SKM-1 (cell line): ENCODE results near the gene HYDIN.
"Not testable (repeated sequence)": the region's sequence is repeated elsewhere in the genome, so short reads cannot be mapped to it uniquely, and the experiment has no call there.

ENCODE experiments used
- DNase-seq: peaks from one replicate; lab custom pipeline; 2025; ENCODE audit not compliant: unreplicated experiment; lab: John Stamatoyannopoulos, UW

HYDIN gene

DNA sequence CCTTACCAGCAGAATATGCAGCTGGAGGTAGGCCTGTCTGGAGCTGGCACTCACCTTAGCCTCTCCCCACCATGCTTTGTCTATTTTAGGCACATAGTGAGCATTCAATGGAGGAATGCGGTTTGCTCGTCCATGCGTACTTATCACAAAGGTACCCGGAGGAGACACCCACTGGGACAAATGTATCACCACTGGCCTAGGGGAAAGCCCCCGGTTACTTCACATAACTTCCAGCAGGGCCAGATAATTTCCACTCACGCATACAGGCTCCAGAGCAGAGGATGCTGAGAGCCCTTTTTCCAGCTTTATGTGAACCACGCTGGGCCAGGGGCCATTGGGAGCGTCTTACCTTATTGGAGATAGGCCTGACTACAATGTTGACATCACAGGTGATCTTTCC lies 348.2 kb downstream of the HYDIN start:
- DNase-seq = not testable (repeated sequence)

DNA sequence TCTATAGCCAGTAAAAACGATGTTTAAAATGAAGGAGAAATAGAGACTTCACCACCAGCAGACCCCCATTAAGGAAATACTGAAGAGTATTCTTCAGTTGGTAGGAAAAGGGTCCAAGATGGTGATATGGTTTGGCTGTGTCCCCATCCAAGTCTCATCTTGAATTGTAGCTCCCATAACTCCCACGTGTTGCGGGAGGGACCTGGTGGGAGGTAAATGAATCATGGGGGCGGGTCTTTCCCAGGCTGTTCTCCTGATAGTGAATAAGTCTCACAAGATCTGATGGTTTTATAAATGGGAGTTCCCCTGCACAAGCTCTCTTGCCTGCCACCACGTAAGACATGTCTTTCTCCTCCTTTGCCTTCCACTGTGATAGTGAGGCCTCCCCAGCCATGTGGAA lies 352.6 kb downstream of the HYDIN start:
- not testable (repeated sequence) for DNase-seq

DNA sequence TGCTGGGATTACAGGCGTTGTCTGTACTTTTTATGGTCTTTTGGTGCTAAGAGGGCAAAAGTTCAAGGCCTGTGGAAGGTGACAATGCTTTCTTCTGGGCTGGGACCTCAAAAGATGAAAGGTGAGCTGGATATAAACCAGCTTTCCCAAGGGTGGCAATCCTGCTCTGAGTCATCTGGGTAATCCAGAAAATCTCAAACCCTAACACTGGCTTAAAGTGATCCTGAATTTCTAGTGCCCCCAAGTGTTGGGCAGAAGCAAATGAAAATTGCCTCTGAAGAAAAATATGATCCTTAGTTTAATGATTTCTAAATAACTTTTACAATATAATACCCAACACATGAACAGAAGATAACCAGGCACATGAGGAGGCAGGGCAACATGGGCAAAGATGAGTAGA lies 354.1 kb downstream of the HYDIN start:
- not testable (repeated sequence) for DNase-seq

DNA sequence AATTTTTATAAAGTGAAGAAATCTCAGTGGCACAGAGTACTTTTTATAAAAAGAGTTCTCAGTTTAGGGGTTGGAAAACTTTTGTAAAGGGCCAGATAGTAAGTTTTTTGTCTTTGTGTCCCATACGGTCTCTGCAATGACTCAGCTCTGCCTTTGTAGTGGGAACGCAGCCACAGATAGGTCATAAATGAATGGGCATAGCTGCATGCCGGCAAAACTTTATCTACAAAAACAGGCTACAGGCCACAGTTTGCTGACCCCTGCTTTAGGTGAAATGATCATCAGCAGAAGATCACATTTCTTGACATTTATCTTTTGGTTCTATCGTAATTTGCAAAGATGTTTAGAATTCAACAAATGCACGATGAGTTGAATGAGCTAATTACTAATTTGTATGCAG lies 365.8 kb downstream of the HYDIN start:
- not testable (repeated sequence) for DNase-seq

DNA sequence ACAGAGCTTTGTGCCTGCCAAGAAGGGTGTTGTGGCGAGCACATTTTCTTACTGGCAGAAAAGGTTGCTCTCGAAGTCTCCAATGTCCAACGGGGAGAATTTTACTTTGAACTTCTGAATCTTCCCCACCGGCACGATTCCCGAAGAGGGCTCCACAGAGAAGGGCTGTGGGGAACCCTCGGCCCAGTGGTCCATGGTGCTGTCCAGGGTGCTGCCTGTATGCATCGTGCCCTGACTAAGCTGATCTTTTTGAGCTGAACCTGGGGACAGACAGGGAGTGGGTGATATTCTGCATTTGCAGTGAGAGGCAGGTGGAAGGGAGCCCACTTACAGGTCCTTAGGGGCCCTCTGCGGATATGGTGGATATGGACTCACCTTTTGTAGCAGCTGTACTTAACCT lies 368.5 kb downstream of the HYDIN start:
- not testable (repeated sequence) for DNase-seq

DNA sequence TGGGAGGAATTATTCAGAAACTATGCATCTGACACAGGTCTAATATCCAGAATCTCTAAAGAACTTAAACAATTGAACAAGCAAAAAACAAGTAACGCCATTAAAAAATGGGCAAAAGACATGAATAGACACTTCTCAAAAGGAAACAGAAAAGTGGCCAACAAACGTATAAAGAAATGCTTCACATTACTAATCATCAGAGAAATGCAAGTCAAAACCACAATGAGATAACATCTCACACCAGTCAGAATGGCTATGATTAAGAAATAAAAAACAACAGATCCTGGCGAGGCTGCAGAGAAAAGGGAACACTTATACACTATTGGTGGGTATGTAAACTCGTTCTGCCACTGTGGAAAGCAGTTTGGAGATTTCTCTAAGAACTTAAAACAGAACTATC lies 379.2 kb downstream of the HYDIN start:
- not testable (repeated sequence) for DNase-seq

DNA sequence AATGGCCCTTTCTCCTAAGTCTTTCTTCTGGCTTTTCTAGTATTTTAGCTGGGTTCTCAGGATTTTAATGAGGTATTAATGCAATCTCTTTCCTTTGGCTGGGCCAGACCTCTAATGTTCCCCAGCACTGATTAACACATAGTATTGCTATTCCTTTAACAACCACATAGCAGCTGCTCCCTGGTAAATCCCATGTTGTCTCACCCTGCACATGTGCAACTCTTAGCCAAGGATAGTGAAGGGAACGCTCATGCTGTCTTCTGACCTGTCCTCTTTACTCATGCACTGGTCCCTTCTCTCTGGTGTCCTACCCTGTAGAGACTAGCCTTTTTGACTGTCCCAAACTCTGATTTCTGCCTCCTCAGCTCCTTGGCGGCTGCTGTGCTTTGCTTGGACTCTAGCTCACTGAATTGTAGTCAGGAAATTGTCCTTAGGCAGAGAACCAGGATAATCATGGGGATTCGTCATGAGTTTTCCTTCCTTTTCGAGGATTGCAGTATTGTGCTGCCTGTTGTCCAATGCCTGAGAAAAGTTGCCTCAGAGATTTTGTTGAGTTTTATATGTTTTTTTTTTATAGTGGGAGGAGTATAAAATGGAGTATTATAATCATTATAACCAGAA lies 406.9 kb downstream of the HYDIN start:
- DNase-seq = not testable (repeated sequence)

DNA sequence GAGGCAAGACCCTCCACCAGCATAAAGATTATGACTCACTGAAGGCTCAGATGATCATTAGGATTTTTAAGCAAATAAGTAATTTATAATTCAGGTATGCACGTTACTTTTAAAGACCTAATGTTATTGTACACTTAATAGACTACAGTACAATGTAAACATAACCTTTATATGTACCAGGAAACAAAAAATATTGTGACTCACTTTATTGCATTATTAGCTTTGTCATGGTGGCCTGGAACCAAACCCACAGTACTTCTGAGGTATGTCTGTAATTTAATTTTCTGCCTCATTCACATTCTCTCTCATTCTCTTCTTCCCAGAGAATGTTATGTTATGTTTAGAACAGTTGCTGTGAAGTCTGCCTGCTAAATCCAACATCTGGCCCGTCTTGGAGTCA lies 407.8 kb downstream of the HYDIN start:
- DNase-seq = not testable (repeated sequence)

DNA sequence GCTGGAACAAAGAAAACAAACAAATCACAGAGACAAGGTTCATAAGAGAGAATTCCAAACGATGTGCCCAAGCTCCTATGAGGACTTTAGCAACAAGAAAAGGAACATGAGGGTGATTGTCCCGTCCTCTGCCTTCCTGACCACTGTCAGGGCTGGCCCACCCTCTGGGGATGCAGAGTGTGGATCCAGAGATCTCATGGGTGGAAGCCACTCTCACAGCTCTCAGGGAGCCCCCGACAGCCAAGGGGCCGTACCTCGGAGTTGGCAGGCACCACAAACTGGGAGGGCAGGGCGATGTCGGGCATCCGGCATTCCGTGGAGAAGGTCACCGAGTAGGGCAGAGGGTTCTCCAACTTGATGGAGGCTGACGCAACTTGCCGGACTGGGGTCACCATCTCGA lies 412.4 kb downstream of the HYDIN start:
- DNase-seq = not testable (repeated sequence)

DNA sequence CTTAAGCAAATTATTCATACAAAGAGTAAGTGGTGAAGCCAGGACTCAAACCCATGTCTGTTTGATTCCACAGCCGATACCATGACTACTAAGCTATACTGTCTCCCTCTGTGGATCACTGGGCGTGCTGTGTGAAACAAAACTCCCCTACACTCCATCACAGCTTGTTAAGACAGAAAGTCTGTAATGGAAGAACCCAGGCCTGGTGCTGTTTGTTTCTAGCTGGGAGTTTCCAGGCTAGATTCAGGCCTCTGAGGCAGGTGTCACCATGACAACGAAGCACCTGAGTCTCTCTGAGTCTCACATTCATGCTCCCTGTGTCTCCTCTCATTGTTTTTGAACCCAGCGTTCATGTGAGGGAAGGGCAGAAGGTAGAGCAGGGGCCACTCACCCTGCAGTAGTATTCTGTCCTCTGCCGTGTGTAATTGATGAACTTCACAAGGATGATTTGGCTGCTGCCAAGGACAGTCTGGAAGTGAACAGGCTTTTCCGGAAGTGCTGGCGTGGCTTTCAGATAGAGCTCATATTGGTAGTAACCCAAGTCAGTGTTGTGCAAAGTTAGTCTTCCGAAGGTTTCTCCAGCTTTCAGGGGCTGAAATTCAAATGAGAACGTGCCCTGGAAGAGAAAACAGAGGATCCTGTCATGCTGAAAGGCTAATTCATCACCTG lies 421.0 kb downstream of the HYDIN start:
- no peak for DNase-seq

DNA sequence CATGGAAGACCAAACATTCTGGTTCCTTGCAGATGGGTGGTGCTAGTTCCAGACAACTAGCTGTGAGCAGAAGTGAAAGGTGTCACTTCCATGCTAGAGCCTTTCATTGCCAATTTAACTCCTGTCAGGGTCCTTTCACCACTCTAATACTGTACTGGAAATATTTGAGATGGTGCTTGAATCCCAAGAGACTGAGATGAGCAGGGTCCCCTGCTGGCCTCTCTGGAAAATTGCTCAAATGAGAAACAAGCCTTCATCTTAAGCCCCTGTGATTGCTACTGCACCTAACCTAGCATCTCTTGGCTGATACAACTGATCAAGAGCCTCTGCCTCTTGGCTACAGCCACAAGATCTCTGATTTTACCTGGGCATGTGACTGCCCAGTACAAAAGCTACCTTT lies 422.2 kb downstream of the HYDIN start:
- no peak for DNase-seq

DNA sequence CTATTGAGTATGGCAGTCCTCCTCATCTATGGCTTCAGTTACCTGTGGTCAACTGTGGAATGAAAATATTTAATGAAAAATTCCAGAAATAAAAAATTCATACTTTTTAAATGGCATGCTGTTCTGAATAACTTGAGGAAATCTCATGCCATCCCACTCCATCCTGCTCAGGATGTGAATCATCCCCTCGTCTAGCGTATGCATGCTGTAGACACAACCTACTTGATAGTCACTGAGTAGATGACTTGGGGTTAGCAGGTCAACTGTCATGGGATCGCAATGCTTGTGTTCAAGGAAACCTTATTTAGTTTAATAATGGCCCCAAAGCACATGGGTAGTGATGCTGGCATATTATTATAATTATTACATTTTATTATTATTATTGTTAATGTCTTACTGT lies 424.7 kb downstream of the HYDIN start:
- no peak for DNase-seq

DNA sequence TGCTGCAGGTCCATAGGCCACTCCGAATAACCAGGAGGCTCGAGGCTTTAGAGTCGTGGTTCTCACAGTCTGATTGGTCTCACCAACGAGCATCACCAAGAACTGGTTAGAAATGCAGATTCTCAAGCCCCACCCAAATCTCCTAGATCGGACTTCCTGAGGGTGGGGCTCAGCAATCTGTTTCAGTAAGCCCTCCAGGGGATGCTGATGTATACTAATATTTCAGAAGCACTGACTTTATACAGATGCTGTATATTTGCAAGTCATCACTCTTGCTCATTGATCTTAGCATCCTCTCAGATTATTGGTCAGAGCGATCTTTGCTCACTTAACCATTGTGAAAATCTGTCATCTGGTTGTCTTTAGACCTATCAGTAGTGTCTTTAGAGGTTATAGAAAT lies 425.1 kb downstream of the HYDIN start:
- DNase-seq = no peak

DNA sequence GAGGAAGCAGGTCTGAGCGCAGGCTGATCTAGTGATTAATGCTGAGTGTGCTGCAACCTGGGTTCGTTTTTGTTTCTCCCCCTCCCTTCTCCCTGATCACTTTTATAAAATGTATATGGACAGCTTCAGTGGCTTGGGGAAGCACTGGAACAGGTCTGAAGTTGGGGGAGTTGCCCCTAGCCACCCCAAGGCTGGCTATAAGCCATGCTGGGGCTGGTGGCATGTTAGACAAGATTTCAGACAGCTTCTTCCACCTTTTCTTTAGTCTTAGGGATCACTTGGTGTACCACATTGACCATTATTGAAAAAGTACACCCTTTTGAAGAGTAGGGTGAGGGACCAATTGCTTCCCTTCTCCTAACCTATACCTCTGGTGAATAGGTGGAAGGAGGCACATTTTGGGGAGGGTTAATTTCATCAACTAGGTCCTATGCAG lies 425.8 kb downstream of the HYDIN start:
- DNase-seq = no peak

DNA sequence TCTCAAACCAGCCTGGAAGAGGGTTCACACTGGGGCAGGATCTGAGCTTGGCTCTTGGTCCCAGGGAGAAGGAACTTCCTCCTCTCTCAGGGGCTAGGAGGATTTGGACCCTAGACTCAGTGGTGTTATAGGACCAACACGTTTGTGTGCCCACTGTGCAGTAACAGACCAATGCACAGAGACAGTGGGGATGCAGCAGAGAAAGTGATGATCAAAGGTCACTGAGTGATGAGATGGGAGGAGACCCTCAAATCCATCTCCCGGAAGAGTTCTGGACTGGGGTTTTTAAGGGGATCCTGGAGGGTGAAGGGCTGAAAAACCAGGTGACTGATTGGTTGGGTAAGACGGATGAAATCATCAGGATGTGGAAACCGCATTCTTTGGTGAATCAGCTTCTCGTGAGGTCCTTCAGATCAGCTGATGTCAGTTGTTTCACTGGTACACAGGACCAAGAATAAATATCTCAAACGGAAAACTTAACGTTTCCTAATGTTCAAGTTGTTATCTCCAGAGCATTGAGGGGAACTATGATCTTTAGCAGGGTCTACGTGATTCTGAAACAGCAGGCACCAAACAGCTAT lies 426.3 kb downstream of the HYDIN start:
- no peak for DNase-seq

DNA sequence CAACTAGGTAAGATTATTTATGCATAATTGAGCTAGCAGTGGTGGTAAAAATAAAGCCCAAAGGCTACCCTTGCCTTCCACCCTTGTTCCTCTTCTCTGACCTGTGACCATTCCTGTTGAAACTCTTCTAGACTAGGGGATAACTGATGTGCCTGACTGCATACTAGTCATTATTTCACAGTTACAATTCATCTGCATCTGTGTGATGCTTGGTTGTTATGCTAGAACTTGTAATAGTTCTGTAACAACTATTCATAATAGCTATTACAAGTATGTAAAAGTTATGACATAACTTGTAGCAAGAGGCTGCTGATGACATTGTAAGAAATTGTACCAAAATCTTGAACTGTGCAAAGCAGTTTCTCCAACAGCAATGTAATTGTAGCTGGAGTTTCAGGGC lies 427.2 kb downstream of the HYDIN start:
- DNase-seq = no peak

DNA sequence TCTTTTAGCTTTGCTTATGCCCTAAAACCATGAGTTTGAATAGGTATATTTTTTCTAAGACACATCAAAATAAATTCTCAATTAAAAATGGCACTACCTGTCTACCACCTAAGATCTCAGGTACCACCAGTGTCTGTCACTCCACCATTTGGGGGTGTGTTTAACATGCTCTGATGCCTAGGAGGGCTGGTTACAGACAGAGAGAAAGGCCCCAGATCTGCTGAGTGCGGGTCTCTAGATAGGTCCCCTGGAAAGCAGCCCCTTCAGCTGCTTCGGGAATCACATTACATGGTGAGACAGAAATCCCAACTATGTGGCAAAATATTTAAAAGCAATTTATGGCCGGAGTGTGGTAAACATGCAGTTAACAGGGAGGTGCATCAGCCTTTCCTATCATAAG lies 428.9 kb downstream of the HYDIN start:
- DNase-seq = no peak

DNA sequence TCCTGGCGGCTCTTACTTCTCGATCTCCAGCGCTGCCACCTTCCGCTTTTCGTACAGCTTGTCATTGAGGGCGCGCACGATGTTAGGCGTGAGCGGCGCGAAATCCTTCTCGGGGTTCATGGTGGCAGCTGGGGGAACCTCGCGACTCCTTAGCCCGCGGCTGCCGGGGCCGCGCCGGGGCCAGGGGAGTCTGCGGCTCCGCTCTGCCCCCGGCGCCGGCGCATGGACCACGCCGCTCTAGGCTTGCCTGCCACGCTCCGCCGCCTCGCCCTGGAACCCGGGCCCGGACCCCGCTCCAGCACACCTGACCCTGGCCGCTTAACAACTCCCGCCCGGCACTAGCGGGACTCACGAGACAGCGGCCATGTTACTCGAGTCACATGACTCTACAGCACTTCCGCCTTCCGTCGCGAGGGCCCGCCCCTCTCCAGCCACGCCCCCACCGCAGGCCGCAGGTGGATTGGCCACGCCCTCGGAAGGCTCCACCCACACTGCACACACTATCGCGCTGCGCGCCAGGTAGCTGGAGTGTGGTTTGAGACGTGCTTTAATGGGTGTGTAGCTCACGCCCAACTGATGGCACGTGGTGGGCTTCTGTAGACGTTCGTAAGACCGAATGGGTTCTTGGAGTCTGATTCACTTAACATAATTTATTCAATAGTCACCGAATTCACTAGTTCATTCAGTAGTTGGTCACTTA lies 429.6 kb downstream of the HYDIN start, which contains the start of gene VAC14:
VAC14 (minus strand) TSS at position 378 of the 700 bp plus-strand sequence; CDS start at position 120, 258 bp downstream.
- DNase-seq = peak; percentile 61

DNA sequence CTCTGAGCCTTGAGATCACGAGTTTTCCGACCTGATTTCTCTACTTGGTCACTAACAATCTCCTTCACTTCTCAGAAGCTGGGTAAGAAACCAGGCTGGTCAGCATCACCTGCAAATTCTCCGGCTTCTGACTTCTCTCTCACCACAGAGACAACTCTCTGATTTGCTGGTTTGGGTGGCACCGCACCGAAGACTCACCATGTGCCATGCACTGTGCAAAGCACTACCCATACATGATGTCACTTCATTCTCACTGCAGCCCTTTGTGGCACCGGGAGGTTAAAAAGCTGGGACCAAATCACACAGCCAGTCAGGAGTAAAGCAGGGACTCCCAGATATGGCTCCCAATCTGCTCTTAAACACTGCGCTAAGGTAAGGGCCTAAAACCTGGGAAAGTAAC lies 430.2 kb downstream of the HYDIN start:
- DNase-seq = no peak

DNA sequence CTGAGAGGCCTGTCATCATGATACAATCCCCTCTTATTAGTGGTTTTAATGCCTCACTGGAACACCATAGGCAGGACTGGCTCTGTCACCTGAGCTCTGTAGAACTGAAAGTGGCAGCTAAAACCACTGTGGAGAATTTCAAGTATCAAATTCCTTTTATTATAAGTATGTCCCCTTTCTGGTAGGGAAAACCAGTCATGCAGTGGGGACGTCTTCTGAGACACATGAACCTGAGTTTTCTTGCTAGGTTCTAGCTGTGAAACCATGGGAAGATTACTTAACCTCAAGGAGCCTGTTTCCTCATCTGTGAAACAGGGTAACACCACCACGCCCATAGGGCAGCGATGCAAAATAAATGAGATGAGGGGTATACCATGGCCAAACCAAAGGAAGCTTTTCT lies 434.2 kb downstream of the HYDIN start:
- no peak for DNase-seq

DNA sequence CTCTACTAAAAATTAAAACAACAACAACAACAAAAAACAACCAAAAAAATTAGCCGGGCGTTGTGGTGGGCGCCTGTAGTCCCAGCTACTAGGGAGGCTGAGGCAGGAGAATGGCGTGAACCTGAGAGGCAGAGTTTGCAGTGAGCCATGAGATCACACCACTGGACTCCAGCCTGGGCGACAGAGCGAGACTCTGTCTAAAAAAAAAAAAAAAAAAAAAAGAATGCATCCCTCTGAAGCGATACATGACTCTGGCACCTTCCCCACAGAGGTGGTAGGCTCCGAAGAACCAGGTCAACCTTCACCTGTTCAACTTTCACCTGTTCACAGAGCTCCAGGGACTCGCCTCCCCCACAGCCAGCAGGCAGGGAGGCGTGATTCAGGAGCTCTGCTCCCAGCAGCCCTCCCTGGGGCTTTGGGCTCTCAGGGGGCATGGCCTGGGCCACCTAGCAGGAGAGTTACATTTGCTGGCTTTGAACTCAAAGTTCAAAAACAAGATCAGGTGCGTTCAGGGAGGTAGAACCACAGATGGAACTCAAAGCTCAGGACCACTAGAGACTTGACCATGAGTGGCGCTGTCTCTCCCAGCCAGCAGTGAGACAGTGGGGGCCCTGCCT lies 435.1 kb downstream of the HYDIN start:
- DNase-seq = no peak
